CD4-positive, alpha-beta T cell treated with Interleukin-12 subunit alpha and Interleukin-12 subunit beta, for 1 hour (primary cell): ENCODE results near the gene CCT4.
"Not testable (repeated sequence)": the region's sequence is repeated elsewhere in the genome, so short reads cannot be mapped to it uniquely, and the experiment has no call there.

Experiments
- DNase-seq: peaks from one replicate; pipeline ENCODE4 v3.0.0-alpha.2; 2020

Gene CCT4

DNA sequence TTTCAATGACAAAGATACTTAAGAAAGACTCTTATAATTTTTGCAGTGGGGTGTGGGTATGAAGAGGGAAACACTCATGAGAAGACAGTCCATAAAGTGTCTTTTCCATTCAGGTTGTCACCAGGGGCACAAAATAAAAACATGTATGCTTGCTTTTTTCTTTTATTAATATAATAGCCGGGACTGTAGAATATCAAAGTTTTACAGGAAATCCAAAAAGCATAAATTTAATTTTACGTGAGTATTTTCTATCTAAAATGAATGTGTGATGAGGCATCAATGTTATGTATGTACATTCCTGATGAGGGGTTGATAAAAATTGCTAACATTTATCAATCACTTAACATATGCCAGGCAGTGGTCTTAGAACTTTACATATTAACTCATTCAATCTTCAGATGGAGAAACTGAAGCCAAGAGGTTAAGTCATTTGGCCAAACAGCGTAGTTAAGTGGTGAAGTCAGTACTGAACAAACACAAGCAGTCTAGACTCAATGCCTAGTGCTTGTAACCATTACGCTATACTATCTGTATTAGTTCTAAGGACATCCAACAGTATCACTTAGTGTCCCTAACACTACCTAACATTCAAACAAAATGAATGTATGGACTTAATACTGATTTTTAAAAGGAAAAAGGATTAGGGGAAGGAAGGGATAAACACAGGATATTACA lies 10.7 kb downstream of the CCT4 start:
- no peak for DNase-seq

DNA sequence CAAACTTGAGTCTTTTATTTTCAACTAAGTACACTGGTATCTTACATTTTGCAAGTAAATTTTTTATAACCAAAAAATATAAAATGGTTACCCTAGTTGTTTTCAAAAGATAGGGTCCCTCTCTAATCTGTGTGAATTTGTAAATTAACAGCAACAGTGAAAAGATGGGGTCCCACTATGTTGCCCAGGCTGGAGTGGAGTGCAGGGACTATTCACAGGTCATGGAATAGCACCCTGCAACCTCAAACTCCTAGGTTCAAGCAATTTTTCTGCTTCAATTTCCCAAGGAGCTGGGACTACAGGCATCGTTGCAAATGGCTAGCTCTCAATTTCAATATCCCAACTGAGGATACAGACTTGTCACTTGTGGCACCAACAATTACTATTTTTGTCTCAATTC lies 12.1 kb downstream of the CCT4 start:
- no peak for DNase-seq

DNA sequence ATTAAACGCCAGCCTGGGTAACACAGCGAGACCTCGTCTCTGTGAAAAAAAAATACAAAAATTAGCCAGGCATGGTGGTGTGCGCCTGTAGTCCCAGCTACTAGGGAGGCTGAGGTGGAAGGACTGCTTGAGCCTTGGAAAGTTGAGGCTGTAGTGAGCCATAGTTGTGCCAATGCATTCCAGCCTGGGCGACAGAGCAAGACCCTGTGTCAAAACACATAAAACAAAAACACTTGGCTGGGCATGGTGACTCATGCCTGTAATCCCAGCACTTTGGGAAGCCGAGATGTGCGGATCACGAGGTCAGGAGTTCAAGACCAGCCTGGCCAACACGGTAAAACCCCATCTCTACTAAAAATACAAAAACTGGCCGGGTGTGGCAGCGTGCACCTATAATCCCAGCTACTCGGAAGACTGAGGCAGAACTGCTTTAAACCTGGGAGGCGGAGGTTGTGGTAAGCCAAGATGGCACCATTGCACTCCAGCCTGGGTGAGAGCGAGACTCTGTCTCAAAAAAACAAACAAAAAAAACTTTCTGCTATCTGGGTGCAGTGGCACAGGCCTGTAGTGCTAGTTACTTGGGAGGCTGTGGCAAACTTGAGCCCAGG lies 21.9 kb downstream of the CCT4 start:
- not testable (repeated sequence) for DNase-seq

DNA sequence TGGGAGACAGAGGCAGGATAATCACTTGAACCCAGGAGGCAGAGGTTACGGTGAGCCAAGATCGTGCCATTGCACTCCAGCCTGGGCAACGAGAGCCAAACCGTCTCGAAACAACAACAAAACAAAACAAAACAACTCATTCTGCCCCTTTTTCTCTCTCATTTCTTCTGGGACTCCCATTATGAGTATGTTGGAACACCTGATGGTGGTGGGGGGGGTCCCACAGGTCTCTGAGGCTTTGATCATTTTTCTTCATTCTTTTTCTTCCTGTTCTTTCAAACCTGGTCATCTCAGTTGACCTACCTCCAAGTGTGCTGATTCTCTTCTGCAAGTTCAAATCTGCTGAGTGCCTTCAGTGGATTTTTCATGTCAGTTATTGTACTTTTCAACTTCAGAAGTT lies 26.4 kb downstream of the CCT4 start:
- DNase-seq, result no peak

DNA sequence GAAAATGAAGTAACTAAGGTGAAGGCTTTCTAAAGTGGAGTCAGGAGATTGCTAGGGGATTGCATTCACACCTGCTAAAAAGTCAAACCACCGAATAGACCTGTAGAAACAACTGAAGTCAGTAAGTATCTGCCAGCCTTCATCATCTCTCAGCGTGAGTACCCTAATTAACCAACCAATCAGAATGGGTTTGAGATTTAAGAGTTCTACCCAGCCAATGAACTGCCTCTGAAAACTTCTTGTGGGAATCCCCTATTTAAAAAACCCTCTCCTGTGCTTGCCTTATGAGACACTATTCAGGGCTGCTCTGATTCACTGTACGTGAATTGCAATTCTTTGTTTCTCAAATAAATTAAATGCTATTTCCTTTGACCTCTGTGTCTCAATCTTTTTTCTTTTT lies 31.2 kb downstream of the CCT4 start:
- DNase-seq, result peak; percentile 12

DNA sequence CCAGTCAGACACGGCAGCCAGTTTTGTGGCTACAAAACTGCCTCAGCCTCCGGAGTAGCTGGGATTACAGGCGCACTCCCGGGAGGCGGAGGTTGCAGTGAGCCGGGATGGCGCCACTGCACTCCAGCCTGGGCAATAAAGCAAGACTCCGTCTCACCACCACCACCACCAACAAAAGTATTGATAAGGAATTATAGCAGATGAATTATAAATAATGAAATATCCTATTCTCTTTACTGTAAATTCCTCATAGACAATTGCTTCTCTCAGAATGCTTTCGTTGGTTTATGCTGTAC lies 33.2 kb downstream of the CCT4 start:
- DNase-seq, result no peak

DNA sequence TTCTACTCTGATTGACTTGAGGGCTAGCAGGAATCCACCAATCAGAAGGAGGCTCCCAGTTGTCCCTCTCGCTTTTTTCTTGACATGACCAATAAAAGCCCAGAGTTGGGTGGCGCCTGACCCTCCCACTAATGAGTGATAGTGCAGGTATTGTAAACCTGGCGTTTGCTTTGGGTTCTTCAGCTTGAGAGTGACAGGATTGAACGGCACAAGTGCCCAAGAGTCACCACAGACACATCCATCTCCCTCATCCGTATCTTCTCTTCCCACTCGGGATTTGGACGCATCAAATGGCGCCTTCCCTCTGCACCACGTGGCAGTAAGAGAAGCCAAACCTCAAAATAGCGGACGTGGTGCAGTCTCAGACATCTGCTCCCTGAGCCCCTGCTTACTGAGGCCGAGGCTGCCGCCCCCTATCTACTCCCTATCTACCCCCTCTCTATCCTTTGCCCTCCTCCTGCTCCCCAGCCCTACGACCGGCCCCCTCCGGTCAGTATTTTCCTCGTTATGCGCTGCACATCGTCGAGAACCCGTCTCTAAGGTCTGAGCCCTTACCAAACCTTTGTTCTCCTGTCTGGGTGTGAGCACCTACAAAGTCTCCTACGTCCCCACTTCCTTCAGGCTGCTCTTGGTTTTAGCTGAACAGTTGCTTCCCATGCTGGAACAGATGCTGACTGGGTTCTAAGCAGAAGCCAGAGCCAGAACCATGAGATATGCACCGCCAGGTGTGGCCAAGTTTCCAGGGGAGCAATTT lies 33.7 kb downstream of the CCT4 start:
- DNase-seq, result peak; percentile 96

DNA sequence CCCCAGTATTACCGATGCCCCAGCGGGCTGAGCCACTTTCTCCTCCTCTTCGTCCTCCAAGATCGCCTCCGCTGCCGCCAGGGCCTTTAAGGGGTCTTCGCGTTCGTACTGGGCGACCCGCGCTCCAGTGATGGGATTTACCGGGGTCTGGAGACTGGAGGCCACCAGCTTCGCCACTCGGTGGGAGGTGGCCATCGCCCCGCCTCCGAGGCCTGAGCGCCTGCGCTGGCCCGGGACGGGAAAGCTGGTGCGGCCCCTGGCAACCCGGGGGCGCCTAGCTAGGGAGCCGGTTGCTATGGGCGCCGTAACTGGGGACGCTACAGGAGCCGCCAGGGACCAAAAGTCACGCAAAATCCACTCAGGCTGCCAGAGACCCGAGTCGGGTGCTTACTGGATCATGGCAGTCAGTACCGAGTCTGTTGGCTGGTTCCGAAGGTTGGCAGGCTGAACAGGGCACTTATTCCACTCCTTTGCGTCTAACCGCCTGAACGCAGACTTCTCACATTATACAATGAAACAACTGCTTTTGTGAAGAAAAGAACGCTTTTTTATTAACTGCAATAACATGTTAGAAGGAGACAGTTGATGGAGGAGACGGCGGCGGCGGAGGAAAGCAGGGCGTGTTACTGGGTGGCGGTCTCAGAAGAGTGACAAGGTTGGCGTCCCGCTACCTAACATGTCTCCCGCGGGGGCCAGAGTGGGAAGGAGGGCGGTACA lies 34.5 kb downstream of the CCT4 start, which contains the start of gene FAM161A:
Gene FAM161A, minus strand, starts transcription at position 214 of the 717 bp plus-strand sequence. Its CDS starts 19 bp downstream, at position 195.
- peak; percentile 81 for DNase-seq

DNA sequence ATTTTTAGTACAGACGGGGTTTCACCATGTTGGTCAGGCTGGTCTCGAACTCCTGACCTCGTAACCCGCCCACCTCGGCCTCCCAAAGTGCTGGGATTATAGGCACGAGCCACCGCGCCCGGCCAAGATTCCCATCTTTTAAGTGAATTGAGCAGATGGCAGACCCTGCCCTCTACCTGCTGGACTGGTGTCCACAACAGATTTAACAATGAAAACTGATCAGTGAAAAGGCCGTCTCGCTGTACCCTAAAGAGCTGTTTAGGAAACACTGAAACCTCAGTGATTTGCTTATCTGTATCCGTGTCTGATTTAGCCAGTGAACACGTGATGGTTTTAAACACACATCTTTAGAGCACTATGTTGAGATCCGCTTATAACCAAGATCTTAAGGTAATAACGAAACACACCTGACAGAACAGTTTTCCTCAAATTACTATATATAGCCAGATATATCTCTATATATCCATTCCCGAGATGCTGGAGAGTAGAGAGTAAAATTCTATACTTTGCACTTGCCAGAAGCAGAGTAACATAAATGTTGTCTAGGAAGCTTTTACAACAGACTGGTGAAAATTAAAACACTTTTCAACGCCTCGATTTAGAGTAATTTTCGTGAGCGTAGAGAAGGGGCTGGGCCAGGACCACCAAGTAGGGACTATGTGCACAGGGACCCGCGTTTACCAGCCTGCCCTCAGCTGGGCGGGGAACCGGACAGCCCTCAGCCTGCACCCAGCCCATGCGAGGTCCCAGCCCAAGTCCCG lies 35.2 kb downstream of the CCT4 start:
- DNase-seq, result peak; percentile 4

DNA sequence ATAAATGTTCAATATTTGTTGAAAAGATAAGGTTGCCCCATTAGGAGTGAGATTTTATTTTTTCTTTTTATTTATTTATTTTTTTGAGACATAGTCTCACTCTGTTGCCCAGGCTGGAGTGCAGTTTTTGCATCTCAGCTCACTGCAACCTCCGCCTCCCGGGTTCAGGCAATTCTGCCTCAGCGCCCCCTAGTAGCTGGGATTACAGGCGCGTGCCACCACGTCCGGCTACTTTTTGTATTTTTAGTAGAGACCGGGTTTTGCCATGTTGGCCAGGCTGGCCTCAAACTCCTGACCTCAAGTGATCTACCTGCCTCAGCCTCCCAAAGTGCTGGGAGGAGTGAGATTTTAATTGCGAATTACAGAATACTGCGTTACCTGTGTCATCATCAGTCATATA lies 37.2 kb downstream of the CCT4 start:
- DNase-seq, result not testable (repeated sequence)

DNA sequence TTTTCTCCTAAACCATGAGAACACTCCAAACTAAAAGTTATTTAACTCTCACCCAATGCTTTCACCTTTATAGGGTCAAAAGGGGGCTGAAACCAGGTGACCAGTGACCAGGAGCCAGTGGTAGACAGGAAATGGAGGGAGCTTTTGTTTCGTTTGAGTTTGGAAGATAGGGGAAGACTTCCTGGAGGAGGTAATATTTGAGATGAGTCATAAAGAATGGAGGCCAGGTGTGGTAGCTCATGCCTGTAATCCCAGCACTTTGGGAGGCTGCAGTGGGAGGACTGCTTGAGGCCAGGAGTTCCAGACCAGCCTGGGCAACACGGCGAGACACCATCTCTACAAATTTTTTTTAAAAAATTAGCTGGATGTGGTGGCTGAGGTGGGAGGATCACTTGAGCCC lies 43.1 kb downstream of the CCT4 start:
- DNase-seq, result no peak

DNA sequence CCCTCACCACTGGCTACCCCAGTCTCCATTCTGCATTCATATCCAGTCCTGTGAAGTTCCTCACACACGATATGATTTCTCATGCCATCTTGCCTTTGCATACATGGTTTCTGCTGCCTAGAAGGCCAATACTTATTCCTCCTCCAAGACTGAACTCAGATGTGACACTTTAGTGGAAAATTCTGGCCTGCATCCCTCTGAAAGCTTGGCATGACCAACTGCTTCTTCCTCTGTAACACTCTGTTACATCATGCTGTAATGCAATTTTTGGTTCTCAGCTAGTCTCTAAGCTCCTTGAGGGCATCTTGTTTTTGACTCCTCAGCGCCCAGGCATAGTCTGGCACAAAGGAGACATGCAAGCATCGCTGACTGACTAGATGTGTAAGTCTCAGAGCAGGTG lies 47.2 kb downstream of the CCT4 start:
- DNase-seq, result no peak

DNA sequence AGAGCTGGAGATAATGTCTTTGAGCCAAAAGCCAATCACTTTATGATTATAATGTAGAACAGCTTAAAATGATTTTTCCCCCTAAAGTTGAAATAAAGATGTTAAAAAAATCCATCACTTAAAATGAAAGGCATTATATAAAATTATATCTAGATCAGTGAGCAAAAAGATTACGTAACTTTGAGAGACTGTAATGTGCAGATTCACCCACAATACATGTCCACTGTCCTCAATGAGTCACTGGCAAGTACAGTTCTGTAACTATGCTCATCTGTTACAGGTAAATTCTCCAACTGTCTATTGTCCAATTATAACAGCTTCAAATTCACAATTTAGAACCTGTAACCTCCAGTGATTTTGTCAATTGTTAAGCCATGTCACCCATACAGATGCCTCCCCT lies 53.6 kb downstream of the CCT4 start:
- no peak for DNase-seq

DNA sequence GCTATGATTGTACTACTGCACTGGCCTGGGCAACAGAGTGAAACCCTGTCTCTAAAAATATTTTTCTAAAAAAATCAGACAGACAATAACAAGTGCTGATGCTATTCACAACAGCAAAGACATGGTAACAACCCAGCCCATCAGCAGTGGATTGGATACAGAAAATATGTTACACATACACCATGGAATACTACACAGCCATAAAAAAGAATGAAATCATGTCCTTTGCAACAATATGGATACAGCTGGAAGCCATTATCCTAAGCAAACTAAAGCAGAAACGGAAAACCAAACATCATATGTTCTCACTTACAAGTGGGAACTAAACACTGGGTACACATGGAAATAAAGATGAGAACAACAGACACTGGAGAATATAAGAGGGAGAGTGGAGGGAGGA lies 54.5 kb downstream of the CCT4 start:
- no peak for DNase-seq

DNA sequence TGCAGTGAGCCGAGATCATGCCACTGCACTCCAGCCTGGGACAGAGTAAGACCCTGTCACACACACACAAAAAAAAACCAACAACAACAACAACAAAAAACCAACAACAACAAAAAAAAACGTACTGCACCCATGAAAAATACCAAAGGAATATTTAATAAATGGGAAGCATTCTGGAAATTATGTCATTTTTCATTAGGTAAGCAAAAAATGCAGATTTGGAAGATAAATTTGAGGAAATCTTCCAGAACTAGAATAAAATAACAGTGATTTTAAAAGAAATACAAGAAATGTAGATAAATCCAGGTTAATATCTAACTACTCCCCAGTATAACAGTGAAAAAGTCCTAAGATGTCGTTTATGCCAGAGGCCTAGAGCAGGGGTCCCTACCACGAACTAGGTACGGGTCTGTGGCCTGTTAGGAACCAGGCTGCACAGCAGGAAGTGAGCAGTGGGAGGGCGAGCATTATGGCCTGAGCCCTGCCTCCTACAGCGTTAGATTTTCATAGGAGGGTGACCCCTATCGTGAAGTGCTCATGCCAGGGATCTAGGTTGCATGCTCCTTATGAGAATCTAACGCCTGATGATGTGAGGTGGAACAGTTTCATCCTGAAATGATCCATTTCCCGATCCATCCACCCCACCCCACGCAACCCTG lies 56.1 kb downstream of the CCT4 start:
- no peak for DNase-seq

DNA sequence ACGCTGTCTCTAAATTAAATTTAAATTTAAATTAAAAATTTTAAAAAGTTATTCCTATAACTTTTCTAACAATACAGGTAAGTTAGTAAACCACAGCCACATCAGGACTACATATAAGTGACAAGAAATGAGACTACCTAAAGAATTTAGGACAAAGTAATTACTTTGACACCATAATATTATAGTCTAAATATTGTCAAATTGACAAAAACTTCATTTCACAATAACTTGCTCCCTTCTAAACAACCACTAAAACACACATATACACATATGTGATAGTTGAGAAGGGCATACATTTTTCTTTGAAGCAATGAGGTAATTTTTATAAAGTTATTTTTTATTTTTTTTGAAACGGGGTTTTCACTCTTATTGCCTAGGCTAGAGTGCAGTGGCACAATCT lies 66.2 kb downstream of the CCT4 start:
- no peak for DNase-seq
